Endodermal cell (in vitro differentiated cells): ENCODE data around the gene CRYBG3. TPM values are rescaled to one million over a fixed set of nuclear protein-coding genes. Genes with fewer than 3 reads are reported as not detected.

Experiments
- DNase-seq: peaks from one replicate; pipeline ENCODE4 v3.0.0-alpha.2; 2017
- H3K27ac ChIP-seq: 2 replicates; pipeline ENCODE4 v1.5.1; 2013; ENCODE audit warnings: mild to moderate bottlenecking, low read depth, low read length, moderate library complexity
- H3K27me3 ChIP-seq: 2 replicates; pipeline ENCODE4 v1.6.1; 2013; ENCODE audit warnings: mild to moderate bottlenecking, low read length, moderate library complexity; ENCODE audit not compliant: insufficient read depth, control insufficient read depth, poor library complexity, severe bottlenecking
- H3K36me3 ChIP-seq: 2 replicates; pipeline ENCODE4 v1.7.0; 2013; ENCODE audit warnings: mild to moderate bottlenecking, low read length, moderate library complexity; ENCODE audit not compliant: control insufficient read depth, insufficient read depth
- H3K4me1 ChIP-seq: one replicate; pipeline ENCODE4 v1.7.0; 2013; ENCODE audit warnings: low read length; ENCODE audit not compliant: control insufficient read depth, insufficient read depth
- H3K4me3 ChIP-seq: 2 replicates; pipeline ENCODE4 v1.5.1; 2013; ENCODE audit warnings: mild to moderate bottlenecking, low read length, moderate library complexity
- H3K9ac ChIP-seq: 2 replicates; pipeline ENCODE4 v1.6.1; 2013; ENCODE audit warnings: mild to moderate bottlenecking, low read length, moderate library complexity; ENCODE audit not compliant: poor library complexity, severe bottlenecking; ENCODE audit errors: extremely low read depth
- H3K9me3 ChIP-seq: 2 replicates; pipeline ENCODE4 v1.6.1; 2013; ENCODE audit warnings: mild to moderate bottlenecking, low read length, moderate library complexity; ENCODE audit not compliant: control insufficient read depth
- H3K27ac Mint-ChIP-seq: 2 replicates; pipeline ENCODE4 v1.8.0; 2020; ENCODE audit warnings: mixed read lengths
- H3K27me3 Mint-ChIP-seq: 2 replicates; pipeline ENCODE4 v1.8.0; 2021; ENCODE audit warnings: mild to moderate bottlenecking, mixed read lengths; ENCODE audit not compliant: insufficient read depth
- H3K36me3 Mint-ChIP-seq: 2 replicates; pipeline ENCODE4 v1.8.0; 2020; ENCODE audit warnings: low read depth, mixed read lengths
- H3K4me1 Mint-ChIP-seq: 2 replicates; pipeline ENCODE4 v1.8.0; 2020; ENCODE audit warnings: mixed read lengths
- H3K4me3 Mint-ChIP-seq: 2 replicates; pipeline ENCODE4 v1.8.0; 2020; ENCODE audit warnings: mild to moderate bottlenecking, moderate library complexity, mixed read lengths
- H3K9me3 Mint-ChIP-seq: 2 replicates; pipeline ENCODE4 v1.8.0; 2020; ENCODE audit warnings: mild to moderate bottlenecking, mixed read lengths
- WGBS, 2 experiments: methylation state at CpG; one replicate each; pipeline versions ENCODE4 v1.1.5 to v1.1.7; 2013; ENCODE audit warnings: missing lambda C conversion rate in 2 of 2, mixed read lengths in 1 of 2; ENCODE audit not compliant: insufficient coverage in 1 of 2, insufficient read length in 1 of 2; 5-methylcytosine and 5-hydroxymethylcytosine counted together
- total RNA-seq, 2 donors: library from RNA; stranded (reverse); fragmentation: NEBNext Ultra II Directional in 1 of 2; extraction: Animal tissue kit (Norgen Biotek cat#: 25700) in 1 of 2; gene quantifications; 2 replicates in 1 of 2; 3 replicates in 1 of 2; pipeline ENCODE4 v1.2.1, GENCODE V29; 2021
- TF ChIP-seq, protein P1 (sequence below): fragments of 200-600 bp; sonication (generic); conservative IDR thresholded peaks from 2 replicates; pipeline ENCODE4 v1.5.0; 2021; ENCODE audit warnings: antibody characterized with exemption, mild to moderate bottlenecking

Gene CRYBG3
- total RNA-seq, 2 donors from 2014 or later, result 9.7 to 10.8 TPM

DNA sequence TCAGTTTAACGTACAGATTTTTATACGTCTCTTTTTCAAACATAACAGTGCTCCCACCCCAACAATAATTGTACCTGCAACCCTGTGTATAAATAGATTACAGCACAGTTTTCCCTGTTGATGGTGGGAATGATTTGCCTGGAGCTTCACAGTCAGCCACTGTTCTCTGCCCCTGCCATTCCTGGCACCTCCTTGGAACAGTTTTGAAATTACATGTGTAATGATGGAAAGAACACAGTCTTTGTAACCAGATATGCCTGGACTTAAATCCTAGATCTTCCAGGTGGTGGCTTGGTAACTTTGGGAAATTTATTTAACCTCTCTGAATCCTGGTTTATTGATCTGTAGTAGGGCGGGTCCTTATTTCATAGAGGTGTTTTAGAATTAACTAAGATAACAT, 27.0 kb downstream of the CRYBG3 start:
- peaks cover 7% of the 10 kb centered on the region for H3K9me3 Mint-ChIP-seq
- no peak overlapping the region for H3K4me3 Mint-ChIP-seq

DNA sequence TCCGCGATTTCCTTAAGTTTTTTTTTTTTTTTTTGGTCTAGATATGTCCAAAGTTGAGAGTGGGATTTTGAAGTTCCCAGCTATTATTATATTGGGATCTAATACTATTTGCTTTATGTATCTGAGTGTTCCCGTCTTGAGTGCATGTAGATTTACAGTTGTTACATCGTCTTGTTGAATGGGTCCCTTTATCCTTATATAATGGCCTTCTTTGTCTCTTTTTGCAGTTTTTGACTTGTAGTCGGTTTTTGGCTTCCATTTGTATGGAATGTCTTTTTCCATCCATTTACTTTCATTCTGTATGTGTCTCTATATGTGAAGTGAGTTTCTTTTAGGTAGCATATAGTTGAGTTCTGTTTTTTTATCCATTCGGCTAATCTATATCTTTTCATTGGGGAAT, 35.6 kb downstream of the CRYBG3 start:
- Histone ChIP-seq H3K27me3 (no peaks in the 10 kb centered on the region), H3K36me3 (no peaks in the 10 kb centered on the region), H3K9ac (no peak overlapping the region), H3K4me1 (no peaks in the 10 kb centered on the region), H3K9me3 (peaks cover 11% of the 10 kb centered on the region), H3K4me3 (no peak overlapping the region), H3K27ac (no peak overlapping the region)
- Mint-ChIP-seq H3K36me3 (peaks cover 12% of the 10 kb centered on the region), H3K9me3 (peaks cover 17% of the 10 kb centered on the region), H3K27me3 (no peaks in the 10 kb centered on the region), H3K4me3 (no peak overlapping the region), H3K4me1 (peaks cover 17% of the 10 kb centered on the region), H3K27ac (no peak overlapping the region)
- TF ChIP-seq, protein P1, sequence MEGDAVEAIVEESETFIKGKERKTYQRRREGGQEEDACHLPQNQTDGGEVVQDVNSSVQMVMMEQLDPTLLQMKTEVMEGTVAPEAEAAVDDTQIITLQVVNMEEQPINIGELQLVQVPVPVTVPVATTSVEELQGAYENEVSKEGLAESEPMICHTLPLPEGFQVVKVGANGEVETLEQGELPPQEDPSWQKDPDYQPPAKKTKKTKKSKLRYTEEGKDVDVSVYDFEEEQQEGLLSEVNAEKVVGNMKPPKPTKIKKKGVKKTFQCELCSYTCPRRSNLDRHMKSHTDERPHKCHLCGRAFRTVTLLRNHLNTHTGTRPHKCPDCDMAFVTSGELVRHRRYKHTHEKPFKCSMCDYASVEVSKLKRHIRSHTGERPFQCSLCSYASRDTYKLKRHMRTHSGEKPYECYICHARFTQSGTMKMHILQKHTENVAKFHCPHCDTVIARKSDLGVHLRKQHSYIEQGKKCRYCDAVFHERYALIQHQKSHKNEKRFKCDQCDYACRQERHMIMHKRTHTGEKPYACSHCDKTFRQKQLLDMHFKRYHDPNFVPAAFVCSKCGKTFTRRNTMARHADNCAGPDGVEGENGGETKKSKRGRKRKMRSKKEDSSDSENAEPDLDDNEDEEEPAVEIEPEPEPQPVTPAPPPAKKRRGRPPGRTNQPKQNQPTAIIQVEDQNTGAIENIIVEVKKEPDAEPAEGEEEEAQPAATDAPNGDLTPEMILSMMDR, result no peak
- no peak for DNase-seq
- 91 to 92% methylated on average over 2 to 5 of the region's 6 CpGs for WGBS, 2 experiments

More for the DNA sequence above, 27.0 kb downstream of the CRYBG3 start:
- H3K27me3 Mint-ChIP-seq, result no peaks in the 10 kb centered on the region
- peaks cover 18% of the 10 kb centered on the region for H3K4me1 Mint-ChIP-seq
- TF ChIP-seq, protein P1, result no peak
- Histone ChIP-seq H3K27me3 (no peaks in the 10 kb centered on the region), H3K4me3 (no peak overlapping the region), H3K9me3 (peaks cover 7% of the 10 kb centered on the region), H3K27ac (no peak overlapping the region), H3K9ac (no peak overlapping the region), H3K4me1 (peaks cover 5% of the 10 kb centered on the region), H3K36me3 (no peaks in the 10 kb centered on the region)
- 97 to 100% methylated on average over 1 to 3 of the region's 3 CpGs for WGBS, 2 experiments
- DNase-seq, result no peak
- no peak overlapping the region for H3K27ac Mint-ChIP-seq
- H3K36me3 Mint-ChIP-seq, result peaks cover 4% of the 10 kb centered on the region

GRCh38 chr3:97860364-97860763, 38.6 kb downstream of the CRYBG3 start:
- no peak overlapping the region for H3K4me3 Mint-ChIP-seq
- no peak overlapping the region for H3K27ac Mint-ChIP-seq
- no peaks in the 10 kb centered on the region for H3K36me3 Mint-ChIP-seq
- no peak overlapping the region for H3K9ac ChIP-seq
- no peaks in the 10 kb centered on the region for H3K9me3 ChIP-seq
- TF ChIP-seq, protein P1, result no peak
- DNase-seq, result no peak
- peaks cover 23% of the 10 kb centered on the region for H3K4me1 Mint-ChIP-seq
- no peak overlapping the region for H3K4me3 ChIP-seq
- no peaks in the 10 kb centered on the region for H3K9me3 Mint-ChIP-seq
- no peaks in the 10 kb centered on the region for H3K36me3 ChIP-seq
- H3K27me3 Mint-ChIP-seq, result no peaks in the 10 kb centered on the region
- WGBS, 2 experiments, result 88 to 100% methylated on average over 2 of the region's 2 CpGs
- no peaks in the 10 kb centered on the region for H3K27me3 ChIP-seq
- H3K4me1 ChIP-seq, result no peaks in the 10 kb centered on the region
- H3K27ac ChIP-seq, result no peak overlapping the region
